Activated CD8-positive, alpha-beta memory T cell treated with anti-CD3 and anti-CD28 coated beads, Interleukin-2, amount 50 U/mL, for 24 hours (primary cell): ENCODE results near the gene SLC22A3.

Experiments
- DNase-seq: peaks from one replicate; pipeline ENCODE4 v3.0.0-alpha.2; 2020; ENCODE audit errors: extremely low read depth

The SLC22A3 gene

DNA sequence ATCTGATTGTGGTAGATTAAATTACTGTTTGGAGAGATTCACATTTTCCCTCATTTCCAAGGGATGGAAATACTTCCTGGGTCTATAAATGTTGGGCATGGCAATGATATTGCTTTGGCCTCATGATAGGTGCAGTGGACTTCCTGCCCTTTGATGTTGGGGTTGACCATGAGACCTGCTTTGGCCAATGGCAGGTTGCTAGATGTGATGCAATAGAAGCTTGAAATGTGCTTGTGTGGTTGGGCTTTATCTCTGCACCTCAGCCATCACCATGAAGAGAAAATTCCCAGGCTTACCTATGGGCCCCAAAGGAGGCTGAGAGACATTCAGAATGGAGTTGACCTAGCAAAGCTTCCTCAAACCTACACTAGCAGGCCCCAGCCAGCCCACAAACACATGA is 69.4 kb downstream of the SLC22A3 start:
- DNase-seq = no peak

GRCh38 chr6:160418370-160418769 is 70.2 kb downstream of the SLC22A3 start:
- no peak for DNase-seq

- no peak for DNase-seq
These were observed 71.3 kb downstream of the SLC22A3 start for GRCh38 chr6:160419488-160419887.

DNA sequence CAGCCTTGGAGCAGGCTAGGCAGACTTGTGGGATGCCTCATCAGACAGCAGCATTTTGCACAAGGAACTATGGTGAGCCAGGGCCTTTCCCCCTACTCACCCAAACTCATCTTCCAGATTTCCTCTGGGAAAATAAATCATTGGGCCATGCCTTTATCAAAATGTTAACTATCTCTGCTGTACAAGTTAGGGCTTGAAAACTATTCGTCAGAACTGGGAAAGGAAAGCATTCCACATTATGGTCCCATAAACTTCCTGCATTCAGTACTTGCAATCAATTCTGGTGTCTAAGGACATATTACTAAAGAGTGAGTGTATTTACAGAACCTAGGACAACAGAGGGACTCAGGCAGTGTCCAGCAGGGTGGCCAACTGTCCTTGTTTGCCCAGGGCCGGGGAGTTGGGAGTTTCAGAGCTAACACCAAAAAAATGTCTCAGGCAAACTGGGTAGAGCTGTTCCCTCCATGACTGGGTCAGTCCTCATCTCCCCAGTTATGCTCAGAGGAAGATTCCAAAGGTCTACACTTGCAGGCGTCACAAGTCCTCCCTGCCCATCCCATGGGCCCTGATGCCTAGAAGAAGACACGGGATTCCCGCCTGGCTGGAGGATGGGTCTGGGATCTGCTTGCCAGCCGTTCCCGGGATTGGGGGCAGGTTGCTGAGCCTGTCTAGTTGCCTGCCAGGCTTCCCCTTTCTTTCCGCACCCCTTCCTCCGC is 72.2 kb downstream of the SLC22A3 start:
- DNase-seq = no peak

GRCh38 chr6:160420969-160421556 is 72.9 kb downstream of the SLC22A3 start:
- no peak for DNase-seq

DNA sequence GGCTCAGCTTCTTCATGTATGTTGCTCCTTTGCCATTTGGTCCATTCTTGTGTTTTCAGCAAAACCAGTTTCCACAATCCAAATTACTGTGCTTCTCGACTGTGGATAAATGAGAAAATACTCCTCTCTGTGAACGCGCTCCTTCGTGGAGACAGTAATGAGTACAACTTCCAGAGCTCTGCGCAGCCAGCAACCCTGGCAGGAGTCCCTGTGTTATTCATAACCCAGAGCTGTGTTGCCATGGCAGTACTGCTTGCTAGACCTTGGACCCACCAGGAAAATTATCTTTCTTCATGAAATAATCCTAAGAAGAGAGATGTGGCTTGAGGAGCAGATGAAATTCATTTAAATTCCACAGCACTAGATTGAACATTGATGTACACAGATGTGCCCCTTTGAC is 73.7 kb downstream of the SLC22A3 start:
- DNase-seq = no peak

DNA sequence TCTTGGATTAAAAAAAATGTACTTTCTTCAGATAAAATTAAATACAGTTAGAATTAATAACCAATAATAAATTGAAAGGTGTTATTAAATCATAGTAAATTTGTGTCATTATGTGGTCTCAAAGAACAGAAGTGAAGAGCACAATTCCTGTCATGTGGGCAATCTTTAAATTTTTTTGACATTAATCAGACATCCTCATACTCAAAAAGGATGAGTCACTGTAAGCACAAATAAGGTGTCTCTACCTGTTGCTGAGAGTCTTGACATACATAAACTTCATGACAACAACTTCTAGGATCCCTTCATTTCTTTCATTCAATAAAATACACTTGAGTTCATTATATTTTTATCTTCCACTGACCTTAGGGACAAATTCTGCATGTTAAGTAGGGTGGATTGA is 76.1 kb downstream of the SLC22A3 start:
- no peak for DNase-seq

DNA sequence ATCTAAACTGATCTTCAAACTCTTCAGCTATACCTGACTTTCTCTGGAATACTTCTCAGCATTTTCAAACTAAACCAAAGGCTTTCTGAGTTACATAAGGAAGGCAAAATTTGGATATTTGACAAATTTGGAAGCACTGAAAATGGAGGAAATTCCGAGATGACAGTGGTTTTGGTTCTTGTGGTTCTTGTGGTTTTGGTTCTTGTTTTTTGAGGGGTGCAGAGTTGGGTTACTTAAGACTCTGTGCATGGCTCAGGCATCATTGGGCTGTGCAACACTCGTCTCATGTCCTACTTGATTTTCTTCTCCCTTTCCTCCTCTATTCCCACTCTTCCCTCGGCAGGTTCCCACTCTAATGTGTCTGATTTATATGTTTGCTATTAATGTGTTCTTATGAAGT is 78.0 kb downstream of the SLC22A3 start:
- DNase-seq = no peak

- DNase-seq = no peak
These were observed 79.3 kb downstream of the SLC22A3 start for GRCh38 chr6:160427312-160428068.

GRCh38 chr6:160428069-160428430 is 79.9 kb downstream of the SLC22A3 start:
- no peak for DNase-seq

GRCh38 chr6:160428818-160429619 is 80.8 kb downstream of the SLC22A3 start:
- no peak for DNase-seq

GRCh38 chr6:160429620-160429895 is 81.4 kb downstream of the SLC22A3 start:
- no peak for DNase-seq

DNA sequence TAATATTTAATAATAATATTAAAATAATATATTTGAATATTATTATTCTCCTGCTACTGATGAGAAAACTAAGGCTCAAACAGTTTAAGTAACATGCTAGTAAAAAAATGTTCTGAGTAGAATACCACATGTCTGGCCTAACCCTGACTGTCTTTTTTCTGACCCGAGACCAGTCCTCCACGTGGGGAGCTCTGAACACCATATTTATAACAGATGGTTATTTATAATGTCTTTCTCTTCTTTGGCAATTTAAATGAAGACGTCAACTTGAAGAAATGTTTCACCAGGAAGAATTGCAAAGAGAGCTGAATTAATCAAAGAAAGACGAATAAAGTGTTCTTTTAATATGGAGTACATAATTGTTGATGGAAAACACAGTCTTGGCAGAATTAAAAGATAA is 82.0 kb downstream of the SLC22A3 start:
- no peak for DNase-seq

DNA sequence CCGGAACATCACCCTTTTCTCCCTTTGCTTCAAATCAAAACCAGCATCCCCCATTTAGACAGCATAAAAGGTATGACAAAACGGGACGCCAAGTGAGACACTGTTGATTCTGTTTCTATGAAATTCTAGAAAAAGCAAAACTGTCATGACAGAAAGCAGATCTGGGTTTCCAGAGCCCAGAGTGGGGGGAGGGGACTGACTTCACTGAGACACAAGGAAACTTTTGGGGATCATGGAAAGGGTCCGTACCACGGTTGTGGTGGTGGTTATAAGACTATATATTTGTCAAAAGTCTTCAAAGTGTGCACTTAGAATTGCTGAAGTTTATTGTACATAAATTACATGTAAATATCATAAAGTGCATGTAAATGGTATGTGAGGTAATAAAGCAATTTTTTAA is 82.6 kb downstream of the SLC22A3 start:
- no peak for DNase-seq

DNA sequence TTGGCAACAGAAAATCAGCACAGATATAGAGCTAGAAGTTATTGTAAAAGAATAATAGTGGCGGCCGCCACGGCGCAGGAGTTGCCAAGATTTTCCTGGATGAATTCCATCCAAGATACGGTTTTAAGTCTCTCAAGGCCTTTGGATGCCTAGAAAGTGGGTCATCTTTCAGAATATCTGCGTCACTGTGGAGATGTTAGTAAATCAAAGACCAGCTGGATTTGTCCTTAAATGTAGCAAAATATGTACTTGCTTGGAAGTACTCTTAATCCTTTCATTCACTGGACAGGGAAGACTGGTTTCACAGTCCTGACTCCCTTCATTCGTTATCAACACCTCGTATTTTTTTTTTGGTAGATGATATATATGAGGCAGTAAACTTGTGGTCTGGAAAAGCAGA is 83.0 kb downstream of the SLC22A3 start:
- DNase-seq = no peak

- no peak for DNase-seq
These were observed 83.7 kb downstream of the SLC22A3 start for GRCh38 chr6:160431791-160432404.

DNA sequence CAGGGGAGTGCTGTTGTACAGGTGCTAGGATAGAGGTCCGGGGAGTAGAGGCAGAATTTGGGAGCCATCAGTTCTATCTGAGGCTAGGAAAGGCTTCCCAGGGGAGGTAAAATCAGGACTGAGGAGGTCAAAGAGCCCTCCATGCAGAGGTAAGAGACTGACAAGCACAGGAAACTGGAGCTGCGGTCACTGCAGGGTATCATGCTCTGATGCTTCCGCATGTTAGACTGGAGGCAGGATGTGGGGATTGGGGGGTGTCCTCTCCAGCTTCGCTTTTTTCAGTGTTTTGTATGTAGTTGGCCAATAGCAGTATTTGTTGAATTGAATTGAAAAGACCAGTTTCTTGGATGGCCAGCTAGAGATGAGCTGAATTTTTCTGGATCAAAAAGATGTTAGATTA is 87.8 kb downstream of the SLC22A3 start:
- no peak for DNase-seq

DNA sequence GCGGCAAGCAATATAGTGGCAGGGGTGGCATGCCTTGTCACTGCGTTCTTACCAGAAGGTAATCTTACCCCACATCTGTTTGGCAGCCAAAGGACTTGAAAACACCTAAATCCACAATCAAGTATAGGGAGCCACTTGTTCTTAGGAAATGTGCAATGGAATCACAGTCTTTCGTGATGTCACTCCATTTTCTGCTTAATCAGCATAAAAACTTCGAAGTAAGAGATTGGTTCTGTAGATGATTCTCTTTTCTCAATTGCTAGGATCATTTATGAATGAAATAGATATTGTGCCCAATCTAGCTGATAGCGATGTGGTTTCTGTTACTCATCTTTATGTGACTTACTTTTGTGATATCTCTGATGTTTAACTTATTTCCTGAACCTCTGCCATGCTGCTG is 89.0 kb downstream of the SLC22A3 start:
- no peak for DNase-seq

- DNase-seq = no peak
These were observed 89.6 kb downstream of the SLC22A3 start for GRCh38 chr6:160437775-160438174.

DNA sequence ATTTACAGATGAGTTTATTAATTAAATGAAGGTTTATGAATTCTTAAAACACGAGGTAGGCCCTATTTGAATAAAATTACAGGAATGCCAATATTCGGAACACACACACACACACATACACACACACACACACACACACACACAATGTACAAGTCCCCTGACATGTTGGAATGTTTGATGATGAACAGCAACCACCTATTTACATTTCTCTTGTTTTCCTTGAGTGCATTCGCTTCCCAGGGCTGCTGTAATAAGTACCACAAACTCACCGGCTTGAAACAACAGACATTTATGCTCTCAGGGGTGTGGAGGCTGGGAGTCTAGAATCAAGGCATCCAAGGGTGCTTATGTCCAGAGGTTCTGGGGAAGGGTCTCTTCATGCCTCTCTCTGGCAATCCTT is 90.3 kb downstream of the SLC22A3 start:
- DNase-seq = no peak

DNA sequence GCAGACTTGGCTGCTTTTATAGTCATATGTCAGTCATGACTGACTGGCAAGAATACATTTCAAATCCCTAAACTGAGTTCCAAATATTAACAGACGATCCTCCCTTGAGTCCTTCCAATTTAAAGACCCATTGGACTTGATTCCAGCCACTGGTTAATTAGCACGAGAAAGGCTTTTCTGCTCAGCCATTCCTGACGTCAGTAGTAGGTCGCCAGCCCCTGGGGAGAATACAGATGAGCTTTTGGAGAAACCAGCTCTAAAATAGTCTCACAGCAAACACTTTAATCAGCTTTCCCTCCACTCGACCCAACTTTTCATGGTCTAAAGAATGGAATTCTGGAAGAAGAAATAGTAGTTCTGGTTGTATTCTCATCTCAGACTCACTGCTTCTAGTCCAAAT is 91.6 kb downstream of the SLC22A3 start:
- DNase-seq = no peak

- DNase-seq = no peak
These were observed 94.0 kb downstream of the SLC22A3 start for GRCh38 chr6:160442151-160442550.
